Spleen (tissue), 7 donors: Measurements from ENCODE around the gene ADIPOR2.
A peak's percentile ranks its signal among the peaks of the same experiment; 100 is the strongest.

Experiments used
- CTCF ChIP-seq, 11 experiments: fragments of 200-600 bp in 7 of 11; fragments of 450-650 bp in 4 of 11; sonication (generic) in 4 of 11; IDR thresholded peaks in 8 of 11; conservative IDR thresholded peaks in 3 of 11; 1 replicate in 7 of 11; 2 replicates in 4 of 11; pipeline versions ENCODE4 v1.4.0 to v1.8.0; 2016 to 2021; ENCODE audit warnings: antibody characterized with exemption in 11 of 11, inconsistent platforms in 4 of 11, mild to moderate bottlenecking in 1 of 11
- POLR2A ChIP-seq, 3 donors: fragments of 450-650 bp; IDR thresholded peaks; one replicate each; pipeline ENCODE4 v1.5.1; 2017; ENCODE audit warnings: antibody characterized with exemption in 3 of 3, mild to moderate bottlenecking in 1 of 3
- POLR2AphosphoS5 ChIP-seq, 3 donors: sonication (generic); formaldehyde crosslinking; IDR thresholded peaks; one replicate each; pipeline ENCODE4 v1.5.1; 2017; ENCODE audit warnings: antibody characterized with exemption in 3 of 3
- donor health status: DM: no; HTN: no; CAD: no; lungs with moderate emphysema.
- donor health status: DM: no; HTN: no; CAD: no.
- donor health status: DM: no; HTN: no; CAD: no.

DNA sequence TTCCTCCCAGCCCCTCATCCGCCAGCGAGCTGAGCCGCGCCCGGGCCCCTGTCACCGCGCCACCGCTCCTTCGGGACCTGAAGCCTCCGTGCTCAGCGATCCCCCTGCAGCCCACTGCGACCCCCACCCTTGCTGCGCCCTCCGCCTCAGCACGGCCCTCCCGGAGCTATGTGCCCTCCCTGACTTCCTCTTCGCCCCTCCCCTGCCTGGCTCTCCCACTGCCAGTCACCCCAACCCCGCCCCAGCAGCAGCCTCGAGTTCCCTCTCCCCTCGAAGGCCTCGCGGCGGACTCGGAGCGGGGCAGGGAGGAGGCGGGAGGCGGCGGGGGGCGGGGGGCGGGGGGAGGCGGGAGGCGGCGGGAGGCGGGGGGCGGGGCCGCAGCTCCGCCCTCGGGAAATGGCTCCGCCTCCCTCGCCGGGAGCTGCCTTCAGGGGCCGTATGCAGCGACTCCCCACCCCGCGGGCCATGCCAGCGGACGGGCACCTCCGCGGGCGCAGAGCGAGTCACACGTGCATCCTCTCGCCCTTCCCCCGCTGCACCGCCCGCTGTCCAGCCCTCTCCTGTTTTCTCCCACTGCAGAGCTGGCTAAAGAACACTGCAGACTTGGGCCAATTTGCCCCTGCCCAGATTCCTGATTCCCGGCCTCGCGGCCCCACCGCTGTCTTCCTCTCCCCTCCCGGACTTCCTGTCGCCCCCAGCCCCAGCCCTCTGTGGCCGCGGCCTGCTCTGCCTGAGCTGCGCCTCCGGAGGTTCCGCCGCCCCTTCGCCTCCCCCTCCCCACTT is 29.1 kb upstream of the ADIPOR2 start:
- TF ChIP-seq CTCF (IDR thresholded peaks at IDR 0.05 in 8 of 11, conservative IDR thresholded peaks at IDR 0.05 in 3 of 11): peak in 1 of 11 experiments; percentile 15
- TF ChIP-seq POLR2A (IDR thresholded peaks at IDR 0.05): peak in 1 of 3 donors; percentile 44
- peak; percentile 90 to 92 (median 92) for TF ChIP-seq POLR2AphosphoS5 (IDR thresholded peaks at IDR 0.05)
